Panc1 (cell line): ENCODE measurements around the gene RAPGEF5. TPM values are rescaled to one million over a fixed set of nuclear protein-coding genes. Genes with fewer than 3 reads are reported as not detected.
A peak's percentile ranks its signal among the peaks of the same experiment; 100 is the strongest.

Experiments
- ATAC-seq: fragments of 200-7000 bp; cut with Tn5 transposase; 2 replicates; pipeline ENCODE4 v1.9.1; 2020; ENCODE audit warnings: mild to moderate bottlenecking, moderate library complexity
- BruUV-seq: library from RNA; stranded (reverse); fragments of 400-500 nt; replicated peaks from 2 replicates; lab custom pipeline; 2021; lab: Mats Ljungman, UMichigan
- CTCF ChIA-PET: fragments of 300-600 bp; sonication (Branson Sonifier 250); formaldehyde crosslinking; loops from one replicate; lab custom pipeline; 2022; ENCODE audit warnings: antibody characterized with exemption; lab: Charles Lee
- POLR2A ChIA-PET: fragments of 300-600 bp; sonication (Branson Sonifier 250); formaldehyde crosslinking; loops from one replicate; lab custom pipeline; 2022; ENCODE audit warnings: antibody characterized with exemption; lab: Charles Lee
- DNase-seq: peaks from one replicate; pipeline ENCODE4 v3.0.0-alpha.2; 2010; ENCODE audit warnings: low read depth, low spot score
- H3K27ac ChIP-seq: 2 replicates; pipeline ENCODE4 v1.5.1; 2011; ENCODE audit warnings: mild to moderate bottlenecking, low read length, inconsistent platforms
- H3K27me3 ChIP-seq: fragments of 200-500 bp; sonication (Bioruptor generic); 2 replicates; pipeline ENCODE4 v1.6.0; 2014; ENCODE audit warnings: low read length, inconsistent platforms; ENCODE audit not compliant: control insufficient read depth, insufficient read depth
- H3K36me3 ChIP-seq: fragments of 200-500 bp; sonication (Bioruptor generic); 2 replicates; pipeline ENCODE4 v1.5.1; 2014; ENCODE audit warnings: inconsistent platforms, mild to moderate bottlenecking, low read length, moderate library complexity; ENCODE audit not compliant: control insufficient read depth, insufficient read depth
- H3K4me1 ChIP-seq: 2 replicates; pipeline ENCODE4 v1.5.1; 2011; ENCODE audit warnings: inconsistent platforms, mild to moderate bottlenecking, low read length, moderate library complexity; ENCODE audit not compliant: control insufficient read depth, insufficient read depth
- H3K4me3 ChIP-seq, 2 experiments: 2 replicates each; pipeline ENCODE4 v1.5.1; 2011 to 2012; ENCODE audit warnings: low read depth in 2 of 2, low read length in 2 of 2, mild to moderate bottlenecking in 2 of 2, inconsistent platforms in 1 of 2, moderate library complexity in 1 of 2
- H3K9me3 ChIP-seq: fragments of 200-500 bp; sonication (Bioruptor generic); 2 replicates; pipeline ENCODE4 v1.5.1; 2014; ENCODE audit warnings: low read depth, mild to moderate bottlenecking, inconsistent platforms, low read length, moderate library complexity; ENCODE audit not compliant: control insufficient read depth, insufficient read depth
- POLR2AphosphoS5 ChIP-seq: IDR thresholded peaks from 2 replicates; pipeline ENCODE4 v1.6.1; 2012; ENCODE audit warnings: mild to moderate bottlenecking, low read depth, low read length, moderate library complexity
- REST ChIP-seq, 2 experiments: IDR thresholded peaks; 2 replicates each; pipeline ENCODE4 v1.6.1; 2011 to 2012; ENCODE audit warnings: low read depth in 2 of 2, control low read depth in 1 of 2, low read length in 1 of 2, mild to moderate bottlenecking in 1 of 2, moderate library complexity in 1 of 2; ENCODE audit not compliant: insufficient read depth in 1 of 2
- SIN3A ChIP-seq: IDR thresholded peaks from 2 replicates; pipeline ENCODE4 v1.6.1; 2012; ENCODE audit warnings: low read depth, mild to moderate bottlenecking, low read length, moderate library complexity, borderline replicate concordance; ENCODE audit not compliant: insufficient read depth
- TCF7L2 ChIP-seq: IDR thresholded peaks from 2 replicates; pipeline ENCODE4 v1.6.1; 2011; ENCODE audit warnings: mild to moderate bottlenecking, low read depth, low read length, inconsistent platforms
- in situ Hi-C: cut with HindIII; loops from 2 replicates; pipeline ENCODE4 v1.10.0; 2016; ENCODE audit warnings: low sequenced_read_pairs, low pct_unique_long_range_greater_than_20kb
- intact Hi-C: fragments of 100-400 bp; cut with micrococcal nuclease; formaldehyde crosslinking; loops from one replicate; pipeline ENCODE4 v1.10.0; 2022; ENCODE audit not compliant: unreplicated experiment
- total RNA-seq: library from RNA; stranded (reverse); gene quantifications from one replicate; pipeline ENCODE4 v1.2.1, GENCODE V29; 2021; ENCODE audit not compliant: unreplicated experiment
- TF ChIP-seq, protein P1 (sequence below): fragments of 450-650 bp; IDR thresholded peaks from 2 replicates; pipeline ENCODE4 v1.5.1; 2017; ENCODE audit warnings: mild to moderate bottlenecking

Gene RAPGEF5
- total RNA-seq, 1 experiment from 2014 or later: 1.4 TPM

DNA sequence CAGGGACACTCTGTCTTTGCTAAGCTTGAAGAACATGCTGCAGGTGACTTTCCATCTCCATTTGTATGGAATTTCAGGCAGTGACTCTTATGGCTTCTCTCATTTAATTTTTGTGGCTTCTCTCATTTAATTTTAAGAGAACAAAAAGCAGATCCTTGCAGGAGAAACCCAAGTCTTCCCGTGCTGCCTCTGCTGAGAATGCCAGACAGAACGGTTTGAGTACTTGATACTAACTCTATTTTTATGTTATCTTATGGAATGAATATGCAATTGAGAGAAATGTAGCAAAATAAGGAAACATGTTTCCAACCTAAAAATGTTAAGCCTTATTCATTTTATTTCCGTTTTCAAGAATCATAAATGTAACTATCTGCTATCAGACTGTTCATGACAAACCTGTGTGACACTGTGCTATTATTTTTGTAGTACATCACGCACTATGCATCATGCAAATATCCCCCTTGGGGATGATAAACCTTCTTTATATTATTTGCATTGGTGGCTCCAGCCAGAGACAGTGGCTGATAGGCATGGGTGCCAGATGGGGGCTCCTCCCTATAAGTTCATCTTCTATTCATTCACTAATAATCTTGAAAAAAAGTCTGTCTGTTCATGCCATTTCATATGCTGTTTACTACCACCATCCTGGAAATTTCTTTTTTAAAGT, 6.9 kb upstream of the RAPGEF5 start:
- H3K9me3 ChIP-seq: no peaks in the 10 kb centered on the region
- H3K4me1 ChIP-seq: no peaks in the 10 kb centered on the region
- H3K27me3 ChIP-seq: no peaks in the 10 kb centered on the region; the same call in 1 of the 2 replicates
- no peak for TF ChIP-seq SIN3A
- TF ChIP-seq POLR2AphosphoS5: no peak
- TF ChIP-seq REST (IDR thresholded peaks at IDR 0.05; ENCODE audit: insufficient read depth in 1 of 2, low read depth in 2 of 2, low read length in 1 of 2): no peak
- no peak for TF ChIP-seq TCF7L2
- TF ChIP-seq, protein P1, sequence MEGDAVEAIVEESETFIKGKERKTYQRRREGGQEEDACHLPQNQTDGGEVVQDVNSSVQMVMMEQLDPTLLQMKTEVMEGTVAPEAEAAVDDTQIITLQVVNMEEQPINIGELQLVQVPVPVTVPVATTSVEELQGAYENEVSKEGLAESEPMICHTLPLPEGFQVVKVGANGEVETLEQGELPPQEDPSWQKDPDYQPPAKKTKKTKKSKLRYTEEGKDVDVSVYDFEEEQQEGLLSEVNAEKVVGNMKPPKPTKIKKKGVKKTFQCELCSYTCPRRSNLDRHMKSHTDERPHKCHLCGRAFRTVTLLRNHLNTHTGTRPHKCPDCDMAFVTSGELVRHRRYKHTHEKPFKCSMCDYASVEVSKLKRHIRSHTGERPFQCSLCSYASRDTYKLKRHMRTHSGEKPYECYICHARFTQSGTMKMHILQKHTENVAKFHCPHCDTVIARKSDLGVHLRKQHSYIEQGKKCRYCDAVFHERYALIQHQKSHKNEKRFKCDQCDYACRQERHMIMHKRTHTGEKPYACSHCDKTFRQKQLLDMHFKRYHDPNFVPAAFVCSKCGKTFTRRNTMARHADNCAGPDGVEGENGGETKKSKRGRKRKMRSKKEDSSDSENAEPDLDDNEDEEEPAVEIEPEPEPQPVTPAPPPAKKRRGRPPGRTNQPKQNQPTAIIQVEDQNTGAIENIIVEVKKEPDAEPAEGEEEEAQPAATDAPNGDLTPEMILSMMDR: no peak
- no TSS peak for BruUV-seq
- intact Hi-C loops: no loop called here
- CTCF ChIA-PET: no interaction called here
- no peak for DNase-seq
- ATAC-seq: no peak
- no peak overlapping the region for H3K4me3 ChIP-seq
- no peak overlapping the region for H3K27ac ChIP-seq
- no peaks in the 10 kb centered on the region for H3K36me3 ChIP-seq
- in situ Hi-C loops: no loop called here
- POLR2A ChIA-PET: no interaction called here

DNA sequence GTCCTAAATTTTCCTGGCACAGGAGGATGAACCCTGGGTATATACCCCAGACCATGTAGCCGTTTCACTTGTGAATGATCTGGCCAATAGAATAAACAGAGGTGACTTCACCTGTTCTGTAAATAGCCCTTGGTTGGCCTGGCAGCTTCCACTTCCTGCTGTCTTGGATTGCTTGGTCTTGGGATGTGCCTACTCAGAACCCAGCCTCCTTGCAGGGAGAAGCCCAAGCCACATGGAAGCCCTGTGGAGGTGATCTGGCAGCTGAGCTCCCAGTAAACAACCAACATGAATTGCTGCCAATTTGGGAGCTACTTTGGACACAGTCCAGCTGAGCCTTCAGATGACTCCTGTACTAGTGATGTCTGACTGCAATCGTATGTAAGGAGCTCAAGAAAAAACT, 4.8 kb upstream of the RAPGEF5 start:
- H3K9me3 ChIP-seq: no peaks in the 10 kb centered on the region
- no TSS peak for BruUV-seq
- CTCF ChIA-PET: no interaction called here
- 0 out of 2 replicates have a peak, but pooled peaks cover 8% of the 10 kb centered on the region for H3K4me1 ChIP-seq
- TF ChIP-seq REST (IDR thresholded peaks at IDR 0.05; ENCODE audit: insufficient read depth in 1 of 2, low read depth in 2 of 2, low read length in 1 of 2): no peak
- TF ChIP-seq TCF7L2: no peak
- TF ChIP-seq POLR2AphosphoS5: no peak
- TF ChIP-seq, protein P1: no peak
- no peak for TF ChIP-seq SIN3A
- H3K4me3 ChIP-seq: no peak overlapping the region
- H3K36me3 ChIP-seq: no peaks in the 10 kb centered on the region
- no peaks in the 10 kb centered on the region; the same call in 1 of the 2 replicates for H3K27me3 ChIP-seq
- intact Hi-C loops: no loop called here
- H3K27ac ChIP-seq: no peak overlapping the region
- no peak for ATAC-seq
- peak; percentile 10 for DNase-seq
- POLR2A ChIA-PET: no interaction called here
- in situ Hi-C loops: no loop called here
